HG03139 (cell line): ENCODE measurements around the gene CPLANE2.
"Not testable (repeated sequence)": the region's sequence is repeated elsewhere in the genome, so short reads cannot be mapped to it uniquely, and the experiment has no call there.

ENCODE experiments used
- ATAC-seq: cut with Tn5 transposase; IDR thresholded peaks from one replicate; pipeline ENCODE4 v1.9.1; 2021; ENCODE audit not compliant: unreplicated experiment

The CPLANE2 gene

DNA sequence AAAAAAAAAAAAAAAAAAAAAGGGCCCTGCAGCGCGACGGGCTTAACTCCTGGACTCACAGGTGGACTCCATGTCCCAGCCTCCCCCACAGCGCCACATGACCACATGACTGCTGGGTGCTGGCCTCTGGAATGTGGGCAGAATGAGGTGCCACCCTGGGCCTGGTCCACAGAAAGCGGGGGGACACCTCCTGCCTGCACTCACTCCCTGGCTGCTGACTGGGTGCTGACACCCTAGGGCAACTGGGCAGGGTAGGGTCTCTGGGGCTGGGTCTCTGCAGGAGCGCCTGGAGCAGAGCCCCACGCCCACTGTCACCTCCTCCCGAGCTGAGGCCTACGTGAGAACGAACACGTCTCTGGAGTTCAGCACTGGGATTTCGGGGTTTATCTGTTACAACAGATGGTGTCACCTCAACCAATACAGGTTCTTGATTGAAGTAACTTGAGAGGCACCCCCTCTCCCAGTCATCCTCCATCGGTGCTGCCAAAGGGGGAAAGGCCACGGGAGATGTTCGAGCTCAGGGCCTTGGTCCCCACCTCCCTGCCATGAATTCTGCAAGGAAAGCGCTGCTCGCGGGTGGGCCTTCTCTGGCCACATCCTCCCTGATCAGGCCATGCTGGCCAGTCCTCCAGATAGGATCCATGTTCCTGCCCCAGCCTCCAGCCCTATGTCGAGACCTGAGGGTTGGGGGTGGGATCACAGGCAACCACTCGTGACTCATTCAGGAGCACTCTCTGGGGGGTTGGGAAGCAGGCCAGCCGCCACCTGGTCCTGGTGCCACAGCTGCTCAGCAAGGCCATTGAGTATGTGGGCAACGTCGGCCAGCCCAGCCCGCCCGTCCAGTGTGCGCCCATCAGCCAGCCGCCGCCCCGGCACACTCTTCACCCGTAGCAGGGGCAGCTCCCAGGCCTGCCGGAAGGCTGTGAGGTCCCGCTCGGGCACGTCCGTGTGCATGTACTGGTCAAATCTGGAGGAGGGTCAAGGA is 5.4 kb downstream of the CPLANE2 start:
- no peak for ATAC-seq

DNA sequence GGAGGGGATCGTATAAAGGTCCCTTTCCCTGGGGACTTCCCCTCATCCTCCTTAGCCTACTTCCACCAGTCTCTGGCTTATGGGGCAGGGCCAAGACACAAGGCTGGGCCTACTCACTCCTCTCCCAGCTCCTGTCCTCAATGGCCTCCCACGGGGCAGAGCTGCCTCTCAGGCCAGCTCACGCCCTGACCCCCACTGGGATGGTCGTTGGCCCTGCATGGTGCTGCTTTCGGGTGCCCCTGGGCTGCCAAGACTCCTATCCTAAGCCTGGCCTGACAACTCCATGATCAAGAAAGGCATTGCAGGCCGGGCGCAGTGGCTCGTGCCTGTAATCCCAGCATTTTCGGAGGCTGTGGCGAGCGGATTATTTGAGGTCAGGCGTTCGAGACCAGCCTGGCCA is 6.2 kb downstream of the CPLANE2 start:
- no peak for ATAC-seq

DNA sequence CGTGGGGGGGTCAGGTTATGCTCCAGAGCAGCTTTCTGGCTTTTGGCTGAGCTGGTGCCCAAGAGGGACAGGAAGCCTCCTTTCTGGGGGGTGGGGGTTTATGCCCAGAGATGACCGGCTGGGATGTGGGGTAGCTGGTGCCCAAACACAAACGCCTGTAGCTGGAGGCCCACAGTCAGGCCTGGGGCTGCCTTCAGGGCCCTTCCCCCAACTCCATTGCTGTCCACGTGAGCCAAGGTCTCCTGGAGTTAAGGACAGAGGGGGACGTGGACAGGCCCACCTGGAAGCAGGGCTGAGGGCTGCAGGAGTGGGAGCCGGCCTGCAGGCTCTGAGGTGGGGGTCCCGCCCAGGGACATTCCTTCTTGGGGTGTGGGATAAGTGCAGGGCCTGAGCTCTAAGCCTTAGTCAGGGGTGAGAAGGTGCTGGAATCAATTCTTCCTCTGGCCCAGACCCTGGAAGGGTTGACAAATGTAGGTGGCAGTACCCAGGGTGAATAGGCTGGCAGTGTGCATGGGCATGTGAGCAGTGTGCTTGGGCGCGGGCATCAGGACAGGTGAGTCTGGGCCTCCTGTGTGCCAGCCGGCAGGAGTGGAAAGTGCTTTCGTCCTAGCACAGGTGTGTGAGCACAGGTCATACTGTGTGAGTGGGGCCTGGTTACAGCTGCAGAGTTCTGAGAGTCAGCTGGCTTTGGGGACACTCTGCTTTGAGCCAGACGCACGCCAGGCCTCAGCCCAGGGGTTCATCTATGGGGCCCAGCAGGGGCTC is 6.8 kb downstream of the CPLANE2 start:
- ATAC-seq, result no peak

DNA sequence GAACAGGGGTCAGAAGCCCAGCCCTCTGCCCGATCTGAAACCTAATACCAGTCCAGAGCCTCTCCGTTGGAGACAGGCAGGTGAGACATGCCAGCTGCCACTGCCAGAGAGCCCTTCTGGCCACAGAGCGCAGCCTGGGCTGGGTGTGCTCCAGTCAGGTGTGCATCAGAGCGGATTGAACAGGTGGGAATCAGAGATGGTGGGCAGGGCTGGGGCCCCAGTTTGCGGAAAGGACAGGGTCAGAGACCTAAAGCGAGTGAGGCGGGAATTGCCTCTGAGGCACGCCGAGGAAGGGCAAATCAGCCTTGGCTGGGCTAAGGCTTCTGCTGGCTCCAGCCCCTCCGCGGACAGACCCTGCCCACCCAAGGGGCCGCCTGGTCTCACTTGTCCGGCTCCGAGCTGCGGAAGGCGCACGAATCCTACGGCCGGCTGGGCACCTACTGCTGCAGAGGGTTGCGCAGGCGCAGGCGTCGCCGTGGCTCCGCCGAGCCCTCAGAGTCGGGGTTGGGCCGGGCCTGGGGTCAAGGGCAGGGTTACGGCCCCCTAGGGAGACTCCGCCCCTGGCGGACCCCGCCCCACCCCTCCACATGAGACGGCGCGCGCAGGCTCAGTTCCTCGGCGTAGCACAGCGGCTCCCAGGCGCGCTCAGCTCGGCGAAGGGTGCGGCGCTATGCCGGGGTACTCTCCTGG is 10.3 kb downstream of the CPLANE2 start:
- ATAC-seq, result no peak

DNA sequence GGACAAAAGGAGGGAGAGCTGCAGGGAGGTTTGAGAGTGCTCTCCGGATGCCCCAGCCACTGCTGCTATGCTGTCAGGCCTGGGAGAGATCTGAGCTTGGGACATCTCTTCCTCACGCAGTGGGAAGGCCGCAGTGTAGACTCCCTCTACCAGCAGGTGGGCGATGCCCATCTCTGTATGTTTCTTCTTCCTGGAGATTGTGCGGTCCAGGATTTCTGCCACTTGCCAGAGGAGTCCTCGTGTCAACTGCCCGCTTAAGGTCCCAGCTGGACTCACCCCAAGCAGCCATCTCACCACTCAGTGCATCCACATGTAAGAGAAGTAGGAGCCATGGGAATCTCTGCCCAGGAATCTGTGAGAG is 10.9 kb downstream of the CPLANE2 start:
- no peak for ATAC-seq

DNA sequence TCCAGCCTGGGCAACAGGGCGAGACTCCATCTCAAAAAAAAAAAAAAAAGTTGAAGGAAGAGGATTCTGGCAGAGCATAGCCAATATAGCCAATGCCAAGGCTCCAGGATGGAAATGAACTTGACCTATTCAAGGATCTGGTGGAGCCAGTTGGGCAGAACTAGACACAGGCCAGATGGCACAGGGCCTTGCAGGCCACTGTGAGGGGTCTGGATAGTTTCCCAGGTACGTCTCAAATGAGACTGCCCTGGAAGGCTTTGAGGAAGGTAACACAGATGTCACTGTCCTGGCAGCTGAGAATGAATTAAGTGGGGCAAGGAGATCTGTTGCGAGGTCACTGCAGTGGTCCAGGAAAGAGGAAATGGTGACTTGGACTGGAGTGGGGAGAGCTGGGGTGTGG is 12.5 kb downstream of the CPLANE2 start:
- no peak for ATAC-seq

DNA sequence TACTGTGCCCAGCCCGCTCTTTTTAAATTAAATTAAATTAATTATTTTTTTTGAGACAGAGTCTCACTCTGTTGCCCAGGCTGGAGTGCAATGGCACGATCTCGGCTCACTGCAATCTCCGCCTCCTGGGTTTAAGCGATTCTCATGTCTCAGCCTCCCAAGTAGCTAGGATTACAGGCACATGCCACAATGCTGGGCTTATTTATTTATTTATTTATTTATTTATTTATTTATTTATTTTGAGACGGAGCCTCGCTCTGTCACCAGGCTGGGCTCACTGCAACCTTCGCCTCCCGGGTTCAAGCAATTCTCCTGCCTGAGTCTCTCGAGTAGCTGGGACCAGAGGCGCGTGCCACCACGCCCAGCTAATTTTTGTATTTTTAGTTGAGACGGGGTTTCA is 14.3 kb downstream of the CPLANE2 start:
- not testable (repeated sequence) for ATAC-seq

DNA sequence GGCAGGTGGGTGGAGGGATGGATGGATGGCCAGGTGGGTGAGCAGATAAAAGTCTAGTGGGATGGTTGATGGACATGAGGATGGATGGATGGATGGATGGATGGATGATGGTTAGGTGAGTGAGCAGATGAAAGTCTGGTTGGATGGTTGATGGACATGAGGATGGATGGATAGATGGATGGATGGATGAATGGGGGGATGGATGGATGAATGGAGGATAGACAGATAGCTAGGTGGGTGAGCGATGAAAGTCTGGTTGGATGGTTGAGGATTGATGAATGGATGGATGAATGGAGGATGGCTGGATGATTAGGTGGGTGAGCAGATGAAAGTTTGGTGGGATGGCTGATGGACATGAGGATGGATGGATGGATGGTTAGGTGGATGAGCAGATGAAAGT is 15.5 kb downstream of the CPLANE2 start:
- ATAC-seq, result no peak

DNA sequence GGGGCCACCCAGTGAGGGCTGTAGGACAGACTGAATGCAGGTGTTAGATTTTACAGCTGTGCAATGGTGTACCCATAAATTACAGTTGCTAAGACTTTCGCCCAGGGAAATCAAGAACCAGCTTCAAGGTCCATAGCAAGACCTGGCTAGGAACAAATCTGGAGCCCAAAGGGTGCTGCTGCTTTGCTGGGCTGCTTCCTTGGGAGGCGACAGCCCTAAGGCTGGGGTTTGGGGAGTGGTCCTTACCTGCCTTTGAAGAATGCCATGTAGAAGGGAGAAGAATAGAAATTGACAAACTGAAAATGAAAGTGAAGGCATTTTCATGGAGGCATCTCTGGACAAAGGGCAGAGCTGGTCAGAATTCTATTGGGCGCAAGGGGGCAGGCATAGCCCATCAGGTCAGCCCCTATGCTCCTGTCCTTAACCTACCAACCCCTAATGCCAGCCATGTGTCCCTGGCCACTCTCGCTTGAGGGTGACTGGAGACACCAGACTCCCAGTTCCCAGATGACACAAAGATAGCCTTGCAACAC is 16.9 kb downstream of the CPLANE2 start:
- no peak for ATAC-seq

DNA sequence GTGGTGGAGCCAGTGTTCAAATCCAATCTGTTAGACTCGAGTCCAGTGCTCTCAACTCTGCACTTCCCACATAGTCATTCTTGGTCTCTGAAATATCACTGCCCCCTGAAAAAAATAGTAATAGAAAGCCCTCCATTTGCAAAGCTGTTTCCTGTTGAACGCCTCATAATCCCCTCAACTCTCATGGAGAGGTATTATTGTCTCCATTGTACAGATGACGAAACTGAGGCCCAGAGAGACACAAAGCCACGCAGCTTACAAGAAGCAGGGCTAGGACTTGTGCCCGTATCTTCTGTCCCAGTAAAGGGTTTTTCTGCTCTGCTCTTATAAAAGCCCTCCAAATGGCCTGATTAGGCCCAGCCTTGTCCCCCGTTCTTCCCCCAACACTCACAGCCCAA is 18.3 kb downstream of the CPLANE2 start:
- no peak for ATAC-seq

DNA sequence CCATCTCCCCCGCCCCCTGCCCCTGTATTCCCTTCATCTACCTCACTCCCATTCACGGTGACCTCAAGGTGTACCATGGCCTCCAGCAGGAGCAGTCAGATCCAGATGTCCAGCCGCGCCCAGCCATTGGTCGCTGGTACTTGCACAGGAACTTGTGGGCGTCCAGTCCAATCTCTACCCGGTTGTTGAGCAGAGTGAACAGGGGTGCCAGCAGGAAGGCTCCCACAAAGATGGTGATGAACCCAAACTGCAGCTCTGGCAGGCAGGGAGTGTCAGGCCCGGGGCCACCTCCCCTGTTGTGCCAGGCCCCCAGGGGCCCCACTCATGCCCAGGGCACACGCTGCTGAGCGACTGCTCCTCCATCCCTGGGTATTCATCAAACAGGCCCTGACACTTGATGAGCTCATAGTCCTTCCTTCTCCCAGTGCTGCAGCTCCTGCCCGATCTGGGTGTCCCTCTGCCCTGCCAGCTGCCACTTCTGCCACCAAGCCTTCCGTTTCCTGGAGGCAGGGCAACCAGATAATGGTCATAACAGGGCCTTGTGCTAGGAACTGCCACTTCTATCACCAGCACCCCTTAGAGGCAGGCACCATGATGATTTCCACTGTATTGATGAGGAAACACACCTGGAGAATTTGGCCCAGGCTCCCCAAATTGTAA is 18.8 kb downstream of the CPLANE2 start:
- no peak for ATAC-seq

DNA sequence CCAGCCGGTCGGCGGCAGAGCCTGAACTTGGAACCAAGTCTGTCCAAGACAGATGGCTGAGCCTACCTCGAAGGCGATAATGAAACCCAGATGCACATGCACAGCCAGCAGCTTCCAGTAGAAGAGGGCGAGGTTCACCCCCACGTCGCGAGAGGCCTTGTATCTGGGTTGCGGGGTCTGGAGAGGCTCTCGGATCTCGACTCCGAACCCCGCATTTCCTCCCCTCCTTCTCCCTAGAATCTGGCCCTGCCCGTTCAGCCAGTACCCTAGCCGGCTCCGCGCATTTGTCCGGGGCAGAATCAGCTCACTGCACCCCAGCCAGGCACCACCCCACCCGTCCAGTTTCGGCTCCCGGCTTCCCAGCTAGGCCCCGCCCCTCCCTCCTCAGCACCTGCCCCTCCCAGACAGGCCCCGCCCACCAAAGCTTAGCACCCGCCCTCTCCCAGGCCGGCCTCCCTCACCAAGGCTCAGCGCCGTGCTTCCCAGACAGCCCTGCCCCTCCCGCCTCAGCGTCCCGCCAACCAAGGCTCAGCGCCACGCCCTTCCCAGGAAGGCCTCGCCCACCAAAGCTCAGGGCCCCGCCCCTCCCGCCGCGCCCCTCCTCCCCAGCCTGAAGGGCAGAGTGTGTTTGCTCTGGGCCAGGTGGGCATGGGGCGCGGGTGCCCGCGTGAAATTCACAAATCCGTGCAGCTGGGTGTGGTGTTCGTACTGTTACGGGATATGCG is 19.8 kb downstream of the CPLANE2 start:
- peak; percentile 94 for ATAC-seq

DNA sequence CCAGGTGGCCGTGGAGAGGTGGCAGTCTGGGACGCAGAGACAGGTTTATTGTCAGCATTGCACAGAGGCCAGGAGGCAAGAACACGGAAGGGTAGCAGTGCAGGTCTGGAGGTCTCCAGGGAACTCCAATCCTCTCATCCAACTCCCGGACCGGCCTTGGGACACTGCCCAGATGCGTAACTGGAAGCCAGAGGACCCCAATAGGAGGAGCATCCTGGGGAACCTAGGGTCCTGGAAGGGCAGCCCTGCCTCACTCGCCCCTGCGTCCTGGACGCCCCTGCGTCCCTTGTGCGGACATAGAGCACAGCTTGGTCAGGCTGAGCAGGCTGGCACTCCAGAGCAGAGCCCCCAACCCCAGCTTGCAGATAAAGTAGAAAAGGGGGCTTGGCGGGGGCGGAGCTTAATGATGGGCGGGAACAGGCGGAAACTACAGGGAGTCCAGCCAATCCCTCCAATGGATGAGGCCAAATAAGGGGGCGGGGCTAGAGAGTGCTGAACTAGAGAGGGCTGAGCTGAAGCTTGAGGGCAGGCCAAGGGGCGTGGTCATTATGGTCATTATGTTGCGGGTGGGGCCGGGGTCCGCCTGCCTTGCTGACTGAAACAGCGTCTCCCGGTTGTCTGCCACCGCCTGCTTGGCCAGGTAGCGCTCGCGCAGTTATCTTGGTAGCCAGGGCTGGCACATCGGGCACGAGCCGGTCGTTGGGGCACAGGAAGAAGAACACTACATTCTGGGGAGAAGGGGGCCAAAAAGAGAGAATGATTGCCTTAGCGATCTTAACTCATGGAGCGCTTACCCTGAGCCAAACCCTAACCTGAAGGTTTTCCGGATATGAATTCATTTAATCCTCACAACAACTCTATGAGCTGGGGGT is 20.9 kb downstream of the CPLANE2 start:
- ATAC-seq, result no peak

DNA sequence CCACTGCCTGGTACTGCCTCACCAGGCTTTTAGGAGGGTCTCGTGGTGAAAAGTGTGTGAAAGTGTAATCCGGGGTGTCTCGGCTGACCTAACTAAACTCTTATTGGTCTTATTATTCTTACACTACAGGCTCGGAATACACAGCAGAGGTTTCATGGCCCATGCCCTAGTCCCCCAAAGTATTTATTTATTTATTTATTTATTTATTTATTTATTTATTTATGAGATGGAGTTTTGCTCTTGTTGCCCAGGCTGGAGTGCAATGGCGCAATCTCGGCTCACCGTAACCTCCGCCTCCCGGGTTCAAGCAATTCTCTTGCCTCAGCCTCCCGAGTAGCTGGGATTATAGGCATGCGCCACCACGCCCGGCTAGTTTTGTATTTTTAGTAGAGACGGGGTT is 21.7 kb downstream of the CPLANE2 start:
- ATAC-seq, result not testable (repeated sequence)

DNA sequence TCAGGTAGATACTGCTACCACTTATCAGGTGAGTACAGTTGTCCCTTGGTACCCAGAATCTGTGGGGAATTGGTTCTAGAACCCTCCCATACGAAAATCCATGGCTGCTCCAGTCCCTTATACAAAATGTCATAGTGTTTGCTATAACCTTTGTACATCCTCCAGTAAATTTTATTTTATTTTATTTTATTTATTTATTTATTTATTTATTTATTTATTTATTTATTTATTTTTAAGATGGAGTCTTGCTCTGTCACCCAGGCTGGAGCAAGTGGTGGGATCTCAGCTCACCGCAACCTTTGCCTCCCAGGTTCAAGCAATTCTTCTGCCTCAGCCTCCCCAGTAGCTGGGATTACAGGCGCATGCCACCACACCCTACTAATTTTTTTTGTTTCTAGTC is 23.4 kb downstream of the CPLANE2 start:
- ATAC-seq, result not testable (repeated sequence)

DNA sequence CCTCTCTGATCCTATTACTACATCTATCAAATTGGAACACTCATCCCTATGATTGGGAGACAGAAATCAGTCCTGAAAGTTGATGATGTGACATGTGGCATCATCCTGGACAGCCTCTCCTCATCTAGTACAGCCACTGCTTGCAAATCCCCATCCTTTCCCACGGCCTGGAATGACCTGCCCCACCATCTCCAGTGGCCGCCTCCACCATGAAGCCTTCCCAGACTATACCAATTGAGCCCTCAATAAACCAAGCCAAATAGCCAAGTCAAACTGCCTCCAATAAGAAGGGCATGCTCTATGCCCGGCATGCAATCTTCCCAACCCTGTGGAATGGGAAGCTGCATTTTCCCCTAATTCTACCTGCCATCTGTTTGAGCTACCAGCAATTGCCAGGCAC is 24.0 kb downstream of the CPLANE2 start:
- no peak for ATAC-seq

DNA sequence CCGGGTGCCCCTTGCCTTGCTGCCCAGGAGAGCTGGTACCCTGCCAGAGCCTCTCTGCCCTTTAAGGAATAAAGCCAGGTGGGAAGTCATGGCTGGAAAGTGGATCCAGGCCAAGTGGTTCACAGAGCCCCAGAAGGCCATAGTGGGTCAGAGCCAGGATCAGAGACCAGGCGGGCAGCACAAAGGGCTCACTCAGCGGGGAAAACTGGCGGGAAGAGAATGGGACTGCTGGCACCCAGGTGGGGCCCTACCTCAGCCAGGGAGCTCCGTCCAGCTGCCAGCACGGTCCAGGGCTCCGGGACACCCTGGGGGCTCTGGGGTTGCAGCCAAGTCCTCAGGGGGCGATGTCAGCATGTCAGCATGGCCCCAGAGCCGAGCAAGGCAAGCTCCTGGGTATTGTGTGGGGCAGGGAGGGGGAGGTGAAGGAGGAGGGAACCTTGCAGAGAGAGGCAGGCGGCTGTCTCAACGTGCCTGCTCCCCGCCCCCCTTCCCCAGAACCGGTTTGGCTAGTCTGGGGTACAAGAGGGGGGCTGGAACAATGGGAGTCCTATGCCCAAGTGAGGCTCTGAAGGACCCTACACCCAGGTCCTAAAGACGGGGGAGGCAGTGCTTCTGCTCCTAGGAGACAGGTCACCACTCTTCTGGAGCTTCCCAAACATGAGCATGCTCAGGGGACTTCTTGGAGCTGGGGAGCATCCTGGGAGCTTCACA is 24.6 kb downstream of the CPLANE2 start, which contains the start of gene ARHGEF19:
TSS of gene ARHGEF19 (minus strand) at position 402 of the 711 bp plus-strand sequence. CDS start 3,598 bp downstream, outside the sequence.
- ATAC-seq, result no peak

DNA sequence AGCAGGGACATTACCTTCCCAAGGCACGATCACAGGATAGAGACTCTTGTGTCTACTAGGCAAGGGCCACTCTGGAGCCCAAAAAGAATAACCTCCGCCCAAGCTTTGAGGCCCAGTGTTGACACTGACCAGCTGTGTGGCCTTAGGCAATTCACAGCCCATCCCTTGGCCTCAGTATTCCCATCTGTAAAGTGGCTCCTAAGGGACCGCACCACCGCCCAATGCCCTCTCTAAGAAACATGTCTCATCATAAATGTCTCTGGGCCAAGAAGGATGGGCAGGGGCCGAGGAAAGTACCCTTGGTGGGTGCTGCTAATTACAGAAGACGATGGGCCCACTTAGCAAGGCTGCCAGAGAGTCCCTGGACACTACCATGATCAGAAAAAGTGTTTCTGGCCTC is 25.2 kb downstream of the CPLANE2 start:
- ATAC-seq, result no peak
